ENCODE measurements around the gene PTH1R.

PTH1R gene

DNA sequence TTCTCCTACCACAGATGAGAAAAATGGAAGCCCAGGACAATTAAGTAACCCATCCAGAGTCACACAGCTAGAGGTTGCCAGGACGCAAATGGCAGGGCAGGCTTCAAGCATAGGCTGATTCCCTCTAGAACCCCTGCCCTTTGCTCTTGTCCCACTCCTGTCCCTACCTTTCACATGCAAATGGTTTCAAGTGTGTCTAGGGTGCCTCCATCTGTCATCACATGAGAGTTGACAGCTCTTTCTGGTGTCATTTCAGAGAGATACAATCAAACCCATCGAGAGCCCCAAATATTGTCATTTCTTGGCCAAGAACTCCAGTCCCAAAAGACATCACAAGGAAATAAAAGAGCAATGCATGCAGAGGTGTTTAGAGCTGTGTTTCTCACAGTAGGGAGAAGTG, 75.3 kb downstream of the PTH1R start:
- no peak for FAIRE-seq
